Pulmonary artery endothelial cell (primary cell): ENCODE data around the gene EIF4G1. TPM values are rescaled to one million over a fixed set of nuclear protein-coding genes. Genes with fewer than 3 reads are reported as not detected.

Experiments
- DNase-seq: peaks from one replicate; pipeline ENCODE4 v3.0.0-alpha.2; 2011; ENCODE audit warnings: low read depth, low spot score
- total RNA-seq: library from RNA; depleted of rRNA; stranded (reverse); fragments of >200 nt; gene quantifications from 2 replicates; pipeline ENCODE4 v1.2.3, GENCODE V29; 2014

Gene EIF4G1
- total RNA-seq, 1 donor from 2014 or later: 340 TPM

DNA sequence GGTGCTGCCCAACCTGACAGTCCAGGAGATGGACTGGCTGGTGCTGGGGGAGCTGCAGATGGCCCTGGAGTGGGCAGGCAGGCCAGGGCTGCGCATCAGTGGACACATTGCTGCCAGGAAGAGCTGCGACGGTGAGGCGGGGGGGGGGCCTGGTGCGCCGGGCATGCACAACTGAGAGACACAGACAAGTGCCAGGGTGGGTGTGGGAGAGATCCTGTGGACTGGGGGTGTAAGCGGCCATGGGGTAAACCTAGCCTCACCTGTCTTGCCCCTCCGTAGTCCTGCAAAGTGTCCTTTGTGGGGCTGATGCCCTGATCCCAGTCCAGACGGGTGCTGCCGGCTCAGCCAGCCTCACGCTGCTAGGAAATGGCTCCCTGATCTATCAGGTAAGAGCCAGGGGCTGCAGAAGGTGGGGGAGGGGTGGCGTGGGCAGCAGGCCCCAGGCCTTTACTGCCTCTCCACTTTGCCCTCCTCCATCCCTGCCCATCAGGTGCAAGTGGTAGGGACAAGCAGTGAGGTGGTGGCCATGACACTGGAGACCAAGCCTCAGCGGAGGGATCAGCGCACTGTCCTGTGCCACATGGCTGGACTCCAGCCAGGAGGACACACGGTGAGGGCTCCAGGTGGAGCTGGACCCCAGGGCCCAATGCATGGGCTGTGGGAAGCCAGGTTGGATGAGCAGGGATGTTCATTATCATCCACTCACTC lies 68.8 kb downstream of the EIF4G1 start:
- DNase-seq: no peak

DNA sequence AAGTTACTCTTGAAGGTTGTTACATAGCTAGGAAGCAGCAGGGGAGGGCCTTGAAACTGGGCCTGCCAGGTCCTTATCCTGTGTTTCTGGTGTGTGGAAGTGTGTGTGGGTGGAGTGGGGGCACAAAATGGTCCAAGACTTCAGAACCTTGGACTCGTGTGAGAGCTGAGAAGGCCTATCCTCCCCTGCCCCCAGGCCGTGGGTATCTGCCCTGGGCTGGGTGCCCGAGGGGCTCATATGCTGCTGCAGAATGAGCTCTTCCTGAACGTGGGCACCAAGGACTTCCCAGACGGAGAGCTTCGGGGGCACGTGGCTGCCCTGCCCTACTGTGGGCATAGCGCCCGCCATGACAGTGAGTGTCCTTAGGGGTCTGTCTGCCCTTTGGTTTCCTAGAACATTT lies 69.9 kb downstream of the EIF4G1 start:
- no peak for DNase-seq

Other genes with a start within 250 kb of the EIF4G1 start
- not detected in 2 replicates for gene HTR3E, start 217.5 kb upstream of the EIF4G1 start, total RNA-seq
- 41.0 and 53.0 TPM in 2 replicates for gene EIF2B5, start 179.2 kb upstream of the EIF4G1 start, total RNA-seq
- gene DVL3, start 159.2 kb upstream of the EIF4G1 start, total RNA-seq: 21.2 and 30.0 TPM in 2 replicates
- 413 and 506 TPM in 2 replicates for gene AP2M1, start 139.8 kb upstream of the EIF4G1 start, total RNA-seq
- 52.1 and 69.1 TPM in 2 replicates for gene ABCF3, start 128.4 kb upstream of the EIF4G1 start, total RNA-seq
- gene VWA5B2, start 85.0 kb upstream of the EIF4G1 start, total RNA-seq: not detected in 2 replicates
- 23.6 and 25.7 TPM in 2 replicates for gene ALG3, start 65.6 kb upstream of the EIF4G1 start, total RNA-seq
- gene EEF1AKMT4, start 64.9 kb upstream of the EIF4G1 start, total RNA-seq: 4.3 and 4.7 TPM in 2 replicates
- gene CAMK2N2, start 53.1 kb upstream of the EIF4G1 start, total RNA-seq: 0.07 TPM in 1 of 2 replicates, not detected in the other
- not detected in 2 replicates for gene ECE2, start 38.6 kb upstream of the EIF4G1 start, total RNA-seq
- gene PSMD2, start 15.4 kb upstream of the EIF4G1 start, total RNA-seq: 780 and 805 TPM in 2 replicates
- 40.4 and 44.6 TPM in 2 replicates for gene FAM131A, start 23.0 kb downstream of the EIF4G1 start, total RNA-seq
- gene CLCN2, start 47.0 kb downstream of the EIF4G1 start, total RNA-seq: 2.2 and 2.6 TPM in 2 replicates
- gene POLR2H, start 47.1 kb downstream of the EIF4G1 start, total RNA-seq: 106 and 115 TPM in 2 replicates
- gene THPO, start 63.6 kb downstream of the EIF4G1 start, total RNA-seq: 0.07 TPM in 1 of 2 replicates, not detected in the other
- 0.11 and 0.20 TPM in 2 replicates for gene CHRD, start 65.4 kb downstream of the EIF4G1 start, total RNA-seq
- gene EPHB3, start 247.2 kb downstream of the EIF4G1 start, total RNA-seq: not detected in 2 replicates